Heart right ventricle (tissue), 16 donors: ENCODE data around the gene CLEC4C. TPM values are rescaled to one million over a fixed set of nuclear protein-coding genes. Genes with fewer than 3 reads are reported as not detected.
"Not testable (repeated sequence)": the region's sequence is repeated elsewhere in the genome, so short reads cannot be mapped to it uniquely, and the experiment has no call there.

Source experiments
- ATAC-seq, 8 donors: fragments of 200-7000 bp; cut with Tn5 transposase; one replicate each; pipeline ENCODE4 v1.9.1; 2020; ENCODE audit warnings: mild to moderate bottlenecking in 8 of 8, moderate library complexity in 8 of 8, moderate number of reproducible peaks in 1 of 8
- DNase-seq, 2 donors: peaks; one replicate each; pipeline ENCODE4 v3.0.0-alpha.2; 2020
- H3K27ac ChIP-seq, 10 donors: fragments of 200-600 bp; sonication (generic) in 2 of 10; one replicate each; pipeline versions ENCODE4 v1.5.0 to v1.8.0; 2020 to 2022; ENCODE audit warnings: mild to moderate bottlenecking in 3 of 10
- H3K27me3 ChIP-seq, 7 donors: fragments of 200-600 bp; one replicate each; pipeline ENCODE4 v1.8.0; 2021 to 2022; ENCODE audit warnings: mild to moderate bottlenecking in 2 of 7
- H3K36me3 ChIP-seq, 9 donors: fragments of 200-600 bp; sonication (generic) in 1 of 9; one replicate each; pipeline versions ENCODE4 v1.5.0 to v1.8.0; 2020 to 2022; ENCODE audit warnings: mild to moderate bottlenecking in 2 of 9
- H3K4me1 ChIP-seq, 9 donors: fragments of 200-600 bp; sonication (generic) in 1 of 9; one replicate each; pipeline versions ENCODE4 v1.5.0 to v1.8.0; 2020 to 2022; ENCODE audit warnings: mild to moderate bottlenecking in 4 of 9
- H3K4me3 ChIP-seq, 10 donors: fragments of 200-600 bp; sonication (generic) in 2 of 10; one replicate each; pipeline versions ENCODE4 v1.5.0 to v1.8.0; 2020 to 2022; ENCODE audit warnings: mild to moderate bottlenecking in 7 of 10, moderate library complexity in 2 of 10
- H3K9me3 ChIP-seq, 11 donors: fragments of 200-600 bp in 10 of 11; sonication (generic) in 2 of 11; one replicate each; pipeline versions ENCODE4 v1.5.0 to v1.8.0; 2013 to 2022; ENCODE audit warnings: mild to moderate bottlenecking in 2 of 11, control low read depth in 1 of 11, moderate library complexity in 1 of 11
- WGBS, 2 donors: extraction: QIAGEN DNeasy Blood & Tissue Kit; methylation state at CpG; one replicate each; pipeline ENCODE4 v1.1.7; 2013; ENCODE audit warnings: inconsistent platforms in 1 of 2; 5-methylcytosine and 5-hydroxymethylcytosine counted together
- intact Hi-C, 10 donors: fragments of 100-400 bp; cut with DNase I; formaldehyde crosslinking; loops; one replicate each; pipeline versions ENCODE4 v1.11.1 to v1.14.2; 2022
- polyA plus RNA-seq, 2 donors: library from polyadenylated mRNA; stranded (reverse); fragments of 200-250 nt; gene quantifications; one replicate each; pipeline ENCODE4 v1.2.3, GENCODE V29; 2013
- total RNA-seq, 10 donors: library from RNA; stranded (reverse); fragmentation: NEBNext Ultra II Directional in 3 of 10; extraction: Animal tissue kit (Norgen Biotek cat#: 25700) in 3 of 10; gene quantifications; one replicate each; pipeline versions ENCODE4 v1.2.1 to v1.2.4, GENCODE V29; 2021 to 2023
- TF ChIP-seq, protein P1 (sequence below), 9 donors: fragments of 200-600 bp; sonication (generic) in 2 of 9; IDR thresholded peaks; one replicate each; pipeline versions ENCODE4 v1.5.0 to v1.8.0; 2021 to 2022; ENCODE audit warnings: antibody characterized with exemption in 9 of 9, mild to moderate bottlenecking in 5 of 9, moderate library complexity in 1 of 9
- donor health status: Arrhythmogenic right ventricular cardiomyopathy.
- donor health status: ischemic (EF 13 %, LVEDD 7.1; RV severe dilation, severe dysfunction).
- donor health status: healthy with polysubstance abuse.
- donor health status: DM: no; HTN: yes; CAD: no.
- donor health status: DM: no; HTN: no; CAD: no.
- donor health status: ischemic (EF 25% LVEDD 6.9; RV normal size, moderate dysfunction).
- donor health status: ischemic (EF 25% LVEDD 5.7; RV mildly dilated, moderate dysfunction).
- donor health status: healthy.
- donor health status: DM: yes; HTN: yes; CAD: no.
- donor health status: Ischemic cardiomyopathy.
- donor health status: ischemic (EF 35%, LVEDD 5.7; RV mildly dilated, moderate dysfunction).
- donor health status: nonischemic (EF 11% LVEDD 7.7; RV severe dilation, severe dysfunction).
- donor health status: DM: yes; HTN: yes; CAD: no.
- donor health status: PGD.
- donor health status: ischemic (EF 29% LVEDD 5.4; RV normal size, mild dysfunction).
- donor health status: nonischemic (EF 23%, LVEDD 6.1; RV moderate dilation, normal function).

The CLEC4C gene
- total and polyA plus RNA-seq, 12 donors: not detected

DNA sequence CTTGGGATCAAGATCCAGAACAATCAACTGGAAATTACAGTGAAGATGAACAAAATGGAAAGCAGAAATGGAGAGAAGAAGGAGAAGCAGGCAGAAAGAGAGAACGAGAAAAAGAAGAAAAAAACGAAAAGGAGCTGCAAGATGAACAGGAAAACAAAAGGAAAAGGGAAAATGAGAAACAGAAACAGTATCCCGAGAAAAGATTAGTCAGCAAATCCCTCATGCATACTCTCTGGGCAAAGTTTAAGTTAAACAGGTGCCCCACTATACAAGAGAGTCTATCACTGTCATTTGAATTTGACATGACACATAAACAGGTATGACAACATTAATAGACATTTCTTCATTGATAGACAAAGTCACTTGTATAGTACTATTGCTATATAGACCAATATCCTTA is 22.8 kb upstream of the CLEC4C start:
- TF ChIP-seq, protein P1, sequence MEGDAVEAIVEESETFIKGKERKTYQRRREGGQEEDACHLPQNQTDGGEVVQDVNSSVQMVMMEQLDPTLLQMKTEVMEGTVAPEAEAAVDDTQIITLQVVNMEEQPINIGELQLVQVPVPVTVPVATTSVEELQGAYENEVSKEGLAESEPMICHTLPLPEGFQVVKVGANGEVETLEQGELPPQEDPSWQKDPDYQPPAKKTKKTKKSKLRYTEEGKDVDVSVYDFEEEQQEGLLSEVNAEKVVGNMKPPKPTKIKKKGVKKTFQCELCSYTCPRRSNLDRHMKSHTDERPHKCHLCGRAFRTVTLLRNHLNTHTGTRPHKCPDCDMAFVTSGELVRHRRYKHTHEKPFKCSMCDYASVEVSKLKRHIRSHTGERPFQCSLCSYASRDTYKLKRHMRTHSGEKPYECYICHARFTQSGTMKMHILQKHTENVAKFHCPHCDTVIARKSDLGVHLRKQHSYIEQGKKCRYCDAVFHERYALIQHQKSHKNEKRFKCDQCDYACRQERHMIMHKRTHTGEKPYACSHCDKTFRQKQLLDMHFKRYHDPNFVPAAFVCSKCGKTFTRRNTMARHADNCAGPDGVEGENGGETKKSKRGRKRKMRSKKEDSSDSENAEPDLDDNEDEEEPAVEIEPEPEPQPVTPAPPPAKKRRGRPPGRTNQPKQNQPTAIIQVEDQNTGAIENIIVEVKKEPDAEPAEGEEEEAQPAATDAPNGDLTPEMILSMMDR (IDR thresholded peaks at IDR 0.05): no peak
- no peak for ATAC-seq
- peaks cover 0 to 5% (median 0%) of the 10 kb centered on the region in 7 donors for H3K27me3 ChIP-seq
- 60 to 62% methylated on average over 3 of the region's 3 CpGs for WGBS, 2 donors
- no peak overlapping the region for H3K4me3 ChIP-seq
- H3K27ac ChIP-seq: no peak overlapping the region
- no peaks in the 10 kb centered on the region for H3K9me3 ChIP-seq
- intact Hi-C loops: no loop called here
- no peaks in the 10 kb centered on the region for H3K36me3 ChIP-seq
- no peak for DNase-seq
- H3K4me1 ChIP-seq: no peaks in the 10 kb centered on the region

DNA sequence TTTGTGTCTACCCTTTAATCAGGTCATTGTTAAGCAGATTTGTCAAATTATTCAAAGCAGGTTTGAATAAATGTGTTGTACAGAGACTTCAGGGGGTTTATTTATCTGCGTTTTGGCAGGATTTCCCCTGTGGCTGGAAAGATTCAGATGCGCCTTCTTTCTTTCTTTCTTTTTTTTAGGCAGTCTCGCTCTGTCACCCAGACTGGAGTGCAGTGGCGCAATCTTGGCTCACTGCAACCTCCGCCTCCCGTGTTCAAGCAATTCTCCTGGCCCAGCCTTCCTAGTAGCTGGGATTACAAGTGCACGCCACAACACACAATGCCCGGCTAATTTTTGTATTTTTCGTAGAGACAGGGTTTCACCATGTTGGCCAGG is 11.6 kb upstream of the CLEC4C start:
- Histone ChIP-seq H3K27me3 (peaks cover 0 to 29% (median 5%) of the 10 kb centered on the region in 7 donors), H3K9me3 (no peaks in the 10 kb centered on the region), H3K4me1 (no peaks in the 10 kb centered on the region), H3K4me3 (no peak overlapping the region), H3K36me3 (no peaks in the 10 kb centered on the region), H3K27ac (no peak overlapping the region)
- DNase-seq: no peak
- intact Hi-C loops: no loop called here
- 53 to 69% methylated on average over 9 of the region's 9 CpGs for WGBS, 2 donors
- no peak for ATAC-seq
- TF ChIP-seq, protein P1 (IDR thresholded peaks at IDR 0.05): no peak

DNA sequence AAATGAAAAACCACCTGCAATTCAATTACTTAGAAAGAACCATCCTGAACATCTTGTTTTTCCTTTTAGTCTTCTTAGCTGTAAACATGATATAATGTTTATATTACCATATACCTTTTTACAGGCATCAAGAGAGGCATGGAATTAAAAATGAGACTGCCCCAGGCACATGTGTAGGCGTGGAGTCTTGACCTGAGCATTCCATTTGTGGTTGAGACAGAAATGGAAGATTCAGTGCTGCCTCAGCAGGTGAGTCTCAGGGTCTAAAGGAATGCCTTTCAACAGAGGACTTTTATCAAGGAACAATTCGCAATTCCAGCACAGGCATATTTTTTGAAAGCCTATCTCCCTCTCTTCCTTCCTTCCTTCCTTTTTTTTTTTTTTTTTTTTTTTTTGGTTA is 9.8 kb upstream of the CLEC4C start:
- peaks cover 0 to 23% (median 5%) of the 10 kb centered on the region in 7 donors for H3K27me3 ChIP-seq
- 47 to 60% methylated on average over 2 of the region's 2 CpGs for WGBS, 2 donors
- no peak for ATAC-seq

DNA sequence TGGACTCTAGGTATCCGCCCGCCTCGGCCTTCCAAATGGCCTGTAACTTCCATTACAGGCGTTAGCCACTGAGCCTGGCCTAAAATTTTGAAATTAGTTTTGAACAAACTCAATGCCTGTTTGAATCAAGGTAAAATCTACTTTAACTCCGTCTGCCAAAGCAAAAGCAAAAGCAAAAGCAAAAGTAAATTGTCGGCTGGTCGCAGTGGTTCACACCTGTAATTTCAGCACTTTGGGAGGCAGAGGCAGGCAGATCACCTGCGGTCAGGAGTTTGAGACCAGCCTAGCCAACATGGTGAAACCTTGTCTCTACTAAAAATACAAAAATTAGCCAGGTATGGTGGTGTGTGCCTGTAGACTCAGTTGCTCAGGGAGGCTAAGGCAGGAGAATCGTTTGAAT is 8.5 kb upstream of the CLEC4C start:
- H3K36me3 ChIP-seq, H3K27ac ChIP-seq, DNase-seq, H3K4me3 ChIP-seq, H3K4me1 ChIP-seq, ATAC-seq, H3K9me3 ChIP-seq, intact Hi-C loops: not testable (repeated sequence)
- 91 to 94% methylated on average over 9 of the region's 9 CpGs for WGBS, 2 donors
- peaks cover 0 to 23% (median 5%) of the 10 kb centered on the region in 7 donors for H3K27me3 ChIP-seq

More for the DNA sequence above, 9.8 kb upstream of the CLEC4C start:
- Histone ChIP-seq H3K4me3 (no peak overlapping the region), H3K4me1 (peaks cover 0 to 3% (median 0%) of the 10 kb centered on the region in 9 donors), H3K9me3 (no peaks in the 10 kb centered on the region), H3K27ac (no peak overlapping the region), H3K36me3 (no peaks in the 10 kb centered on the region)
- intact Hi-C loops: no loop called here
- no peak for DNase-seq
- TF ChIP-seq, protein P1 (IDR thresholded peaks at IDR 0.05): no peak

- intact Hi-C loops, DNase-seq, H3K4me3 ChIP-seq, H3K27ac ChIP-seq, H3K36me3 ChIP-seq, H3K9me3 ChIP-seq, ATAC-seq, H3K4me1 ChIP-seq: not testable (repeated sequence)
- whole genome bisulfite sequencing, 2 donors: 92 to 94% methylated on average over 33 to 40 of the region's 48 CpGs
- H3K27me3 ChIP-seq: peaks cover 0 to 22% (median 0%) of the 10 kb centered on the region in 7 donors
These were observed 5.1 kb upstream of the CLEC4C start for GRCh38 chr12:7751941-7752922.
